HEK293 (cell line): Measurements from ENCODE around the gene BRMS1L.

Experiments
- BCL11B ChIP-seq: fragments of 450-650 bp; formaldehyde crosslinking; IDR thresholded peaks from 2 replicates; pipeline ENCODE4 v1.5.1; 2016; ENCODE audit warnings: low read depth, missing biosample characterization, missing genetic modification characterization
- CTCF ChIP-seq: fragments of 450-650 bp; formaldehyde crosslinking; IDR thresholded peaks from 2 replicates; pipeline ENCODE4 v1.5.1; 2016; ENCODE audit warnings: missing biosample characterization, missing genetic modification characterization
- SCRT1 ChIP-seq: fragments of 450-650 bp; formaldehyde crosslinking; IDR thresholded peaks from 2 replicates; pipeline ENCODE4 v1.5.1; 2016; ENCODE audit warnings: missing biosample characterization, missing genetic modification characterization, borderline replicate concordance
- SETDB1 ChIP-seq: IDR thresholded peaks from one replicate; pipeline ENCODE4 v1.6.1; 2017; ENCODE audit warnings: mild to moderate bottlenecking, low read length, moderate library complexity, mixed read lengths; ENCODE audit not compliant: insufficient read length
- ZBTB11 ChIP-seq: fragments of 450-650 bp; formaldehyde crosslinking; conservative IDR thresholded peaks from 2 replicates; pipeline ENCODE4 v1.5.1; 2016; ENCODE audit warnings: low read depth, missing biosample characterization, missing genetic modification characterization
- ZNF146 ChIP-seq: fragments of 450-650 bp; formaldehyde crosslinking; IDR thresholded peaks from 2 replicates; pipeline ENCODE4 v1.5.1; 2016; ENCODE audit warnings: missing biosample characterization, missing genetic modification characterization
- ZNF510 ChIP-seq: fragments of 450-650 bp; formaldehyde crosslinking; IDR thresholded peaks from 2 replicates; pipeline ENCODE4 v1.5.1; 2018; ENCODE audit warnings: mild to moderate bottlenecking, missing genetic modification characterization, missing biosample characterization; ENCODE audit not compliant: insufficient replicate concordance
- ZNF518A ChIP-seq: fragments of 450-650 bp; formaldehyde crosslinking; conservative IDR thresholded peaks from 2 replicates; pipeline ENCODE4 v1.5.1; 2016; ENCODE audit warnings: low read depth, missing biosample characterization, missing genetic modification characterization
- ZNF660 ChIP-seq: fragments of 450-650 bp; IDR thresholded peaks from 2 replicates; pipeline ENCODE4 v1.5.1; 2018; ENCODE audit warnings: missing biosample characterization, mild to moderate bottlenecking, missing genetic modification characterization
- ZNF747 ChIP-seq: fragments of 450-650 bp; formaldehyde crosslinking; IDR thresholded peaks from 2 replicates; pipeline ENCODE4 v1.5.1; 2016; ENCODE audit warnings: missing biosample characterization, missing genetic modification characterization
- ZNF76 ChIP-seq: fragments of 450-650 bp; formaldehyde crosslinking; IDR thresholded peaks from 2 replicates; pipeline ENCODE4; 2016; ENCODE audit warnings: low read depth, missing biosample characterization, missing genetic modification characterization, borderline replicate concordance

GRCh38 chr14:35890308-35890707, 64.2 kb downstream of the BRMS1L start:
- TF ChIP-seq ZNF518A (tag by site-specific recombination) = no peak
- TF ChIP-seq ZNF76 (tag by site-specific recombination) = no peak
- no peak for TF ChIP-seq ZNF660 (tag by site-specific recombination)
- no peak for TF ChIP-seq SETDB1
- no peak for TF ChIP-seq SCRT1
- no peak for TF ChIP-seq ZNF510 (tag by site-specific recombination)
- no peak for TF ChIP-seq CTCF (tag by site-specific recombination)
- no peak for TF ChIP-seq BCL11B (tag by site-specific recombination)
- no peak for TF ChIP-seq ZNF146 (tag by site-specific recombination)
- TF ChIP-seq ZNF747 = no peak
- TF ChIP-seq ZBTB11 (tag by site-specific recombination) = no peak
